Naive B cell (primary cell): ENCODE data around the gene PFKFB3. TPM values are rescaled to one million over a fixed set of nuclear protein-coding genes. Genes with fewer than 3 reads are reported as not detected.
"Not testable (repeated sequence)": the region's sequence is repeated elsewhere in the genome, so short reads cannot be mapped to it uniquely, and the experiment has no call there.

Experiments
- ATAC-seq, 2 donors: fragments of 150-1000 bp; cut with Tn5 transposase; 2 replicates each; pipeline ENCODE4 v1.10.0; 2021; ENCODE audit warnings: low read depth in 2 of 2, mild to moderate bottlenecking in 2 of 2, moderate library complexity in 2 of 2
- DNase-seq: peaks from one replicate; pipeline ENCODE4 v3.0.0; 2022
- H3K27ac Mint-ChIP-seq, 6 donors: one replicate each; pipeline ENCODE4 v1.8.0; 2020 to 2022; ENCODE audit warnings: mild to moderate bottlenecking in 6 of 6, mixed read lengths in 6 of 6, moderate library complexity in 5 of 6, inconsistent platforms in 2 of 6
- H3K27me3 Mint-ChIP-seq, 3 donors: one replicate each; pipeline ENCODE4 v1.8.0; 2021 to 2022; ENCODE audit warnings: mixed read lengths in 3 of 3, mild to moderate bottlenecking in 1 of 3
- H3K36me3 Mint-ChIP-seq, 2 donors: one replicate each; pipeline ENCODE4 v1.8.0; 2020 to 2022; ENCODE audit warnings: mixed read lengths in 2 of 2, inconsistent platforms in 1 of 2, mild to moderate bottlenecking in 1 of 2
- H3K4me1 Mint-ChIP-seq, 3 donors: one replicate each; pipeline ENCODE4 v1.8.0; 2020 to 2022; ENCODE audit warnings: mixed read lengths in 3 of 3, inconsistent platforms in 1 of 3, mild to moderate bottlenecking in 1 of 3, moderate library complexity in 1 of 3
- H3K4me3 Mint-ChIP-seq, 8 donors: one replicate each; pipeline ENCODE4 v1.8.0; 2020 to 2022; ENCODE audit warnings: mild to moderate bottlenecking in 8 of 8, mixed read lengths in 8 of 8, moderate library complexity in 8 of 8, inconsistent platforms in 2 of 8
- H3K9me3 Mint-ChIP-seq, 7 donors: one replicate each; pipeline ENCODE4 v1.8.0; 2020 to 2022; ENCODE audit warnings: mixed read lengths in 7 of 7, mild to moderate bottlenecking in 5 of 7, inconsistent platforms in 2 of 7, moderate library complexity in 1 of 7
- polyA plus RNA-seq, 6 donors: library from polyadenylated mRNA; unstranded; fragments of 300-500 nt; fragmentation: Illumina TruSeq; gene quantifications; one replicate each; pipeline ENCODE4 v1.2.3, GENCODE V29; 2021; ENCODE audit warnings: low read depth in 6 of 6

Gene PFKFB3
- polyA plus RNA-seq, 6 donors from 2014 or later, result 2.4 to 8.8 (median 3.3) TPM

GRCh38 chr10:6232225-6232807 is 29.6 kb downstream of the PFKFB3 start:
- Mint-ChIP-seq H3K4me1 (peaks cover 0 to 5% (median 4%) of the 10 kb centered on the region in 3 donors), H3K9me3 (no peaks in the 10 kb centered on the region), H3K36me3 (peaks cover 10 to 19% of the 10 kb centered on the region in 2 donors), H3K4me3 (peak overlapping the region in 1 of 8 donors; percentile 37), H3K27ac (no peak overlapping the region), H3K27me3 (no peaks in the 10 kb centered on the region)
- DNase-seq, result no peak
- ATAC-seq, result no peak

- DNase-seq (no peak), ATAC-seq (no peak)
- Mint-ChIP-seq H3K4me1 (peaks cover 0 to 5% (median 4%) of the 10 kb centered on the region in 3 donors), H3K4me3 (peak overlapping the region in 1 of 8 donors; percentile 47), H3K36me3 (peaks cover 10 to 16% of the 10 kb centered on the region in 2 donors), H3K9me3 (no peaks in the 10 kb centered on the region), H3K27ac (peak overlapping the region in 1 of 6 donors; percentile 76), H3K27me3 (no peaks in the 10 kb centered on the region)
These were observed 30.4 kb downstream of the PFKFB3 start for GRCh38 chr10:6232846-6233724.

- H3K4me3 Mint-ChIP-seq, result no peak overlapping the region
- ATAC-seq (no peak), DNase-seq (no peak)
- peaks cover 0 to 3% (median 0%) of the 10 kb centered on the region in 7 donors for H3K9me3 Mint-ChIP-seq
- no peaks in the 10 kb centered on the region for H3K27me3 Mint-ChIP-seq
- H3K4me1 Mint-ChIP-seq, result peaks cover 0 to 5% (median 4%) of the 10 kb centered on the region in 3 donors
- peaks cover 10 to 12% of the 10 kb centered on the region in 2 donors for H3K36me3 Mint-ChIP-seq
- H3K27ac Mint-ChIP-seq, result no peak overlapping the region
These were observed 31.1 kb downstream of the PFKFB3 start for GRCh38 chr10:6233725-6234277.

- ATAC-seq (no peak), DNase-seq (no peak)
- H3K27ac Mint-ChIP-seq, result no peak overlapping the region
- peaks cover 0 to 5% (median 4%) of the 10 kb centered on the region in 3 donors for H3K4me1 Mint-ChIP-seq
- no peaks in the 10 kb centered on the region for H3K27me3 Mint-ChIP-seq
- H3K36me3 Mint-ChIP-seq, result peaks cover 10 to 12% of the 10 kb centered on the region in 2 donors
- H3K9me3 Mint-ChIP-seq, result peaks cover 0 to 5% (median 0%) of the 10 kb centered on the region in 7 donors
- peak overlapping the region in 1 of 8 donors; percentile 2 for H3K4me3 Mint-ChIP-seq
These were observed 31.6 kb downstream of the PFKFB3 start for GRCh38 chr10:6234371-6234770.

- ATAC-seq, result no peak
- DNase-seq, result no peak
- no peak overlapping the region for H3K27ac Mint-ChIP-seq
- no peak overlapping the region for H3K4me3 Mint-ChIP-seq
- peaks cover 5 to 13% of the 10 kb centered on the region in 2 donors for H3K36me3 Mint-ChIP-seq
- H3K27me3 Mint-ChIP-seq, result no peaks in the 10 kb centered on the region
- H3K4me1 Mint-ChIP-seq, result peaks cover 0 to 5% (median 4%) of the 10 kb centered on the region in 3 donors
- H3K9me3 Mint-ChIP-seq, result peaks cover 0 to 5% (median 0%) of the 10 kb centered on the region in 7 donors
These were observed 33.8 kb downstream of the PFKFB3 start for GRCh38 chr10:6236349-6237198.

- Mint-ChIP-seq H3K36me3 (peaks cover 5 to 13% of the 10 kb centered on the region in 2 donors), H3K4me1 (peaks cover 0 to 5% (median 4%) of the 10 kb centered on the region in 3 donors), H3K4me3 (no peak overlapping the region), H3K27me3 (no peaks in the 10 kb centered on the region), H3K27ac (no peak overlapping the region), H3K9me3 (peaks cover 0 to 5% (median 0%) of the 10 kb centered on the region in 7 donors)
- ATAC-seq, result no peak
- DNase-seq, result no peak
These were observed 34.4 kb downstream of the PFKFB3 start for GRCh38 chr10:6237199-6237530.

GRCh38 chr10:6238587-6239212 is 36.0 kb downstream of the PFKFB3 start:
- ATAC-seq, DNase-seq, H3K4me3 Mint-ChIP-seq, H3K4me1 Mint-ChIP-seq, H3K27me3 Mint-ChIP-seq, H3K27ac Mint-ChIP-seq, H3K9me3 Mint-ChIP-seq: not testable (repeated sequence)
- peaks cover 5 to 12% of the 10 kb centered on the region in 2 donors for H3K36me3 Mint-ChIP-seq

GRCh38 chr10:6239213-6239991 is 36.7 kb downstream of the PFKFB3 start:
- Mint-ChIP-seq H3K4me3 (no peak overlapping the region), H3K9me3 (peaks cover 0 to 5% (median 0%) of the 10 kb centered on the region in 7 donors), H3K36me3 (peaks cover 5 to 7% of the 10 kb centered on the region in 2 donors), H3K27me3 (no peaks in the 10 kb centered on the region), H3K27ac (peak overlapping the region in 1 of 6 donors; percentile 29), H3K4me1 (peaks cover 0 to 5% (median 4%) of the 10 kb centered on the region in 3 donors)
- ATAC-seq, result no peak
- no peak for DNase-seq

- Mint-ChIP-seq H3K4me1 (peaks cover 0 to 5% (median 4%) of the 10 kb centered on the region in 3 donors), H3K4me3 (no peak overlapping the region), H3K36me3 (peaks cover 5 to 6% of the 10 kb centered on the region in 2 donors), H3K27me3 (no peaks in the 10 kb centered on the region), H3K9me3 (peaks cover 0 to 5% (median 0%) of the 10 kb centered on the region in 7 donors), H3K27ac (no peak overlapping the region)
- no peak for DNase-seq
- no peak for ATAC-seq
These were observed 37.5 kb downstream of the PFKFB3 start for GRCh38 chr10:6240254-6240653.

GRCh38 chr10:6242089-6242488 is 39.4 kb downstream of the PFKFB3 start:
- no peak for ATAC-seq
- no peak overlapping the region for H3K27ac Mint-ChIP-seq
- DNase-seq, result no peak
- H3K27me3 Mint-ChIP-seq, result no peaks in the 10 kb centered on the region
- H3K36me3 Mint-ChIP-seq, result peaks cover 2 to 3% of the 10 kb centered on the region in 2 donors
- no peak overlapping the region for H3K4me3 Mint-ChIP-seq
- peaks cover 0 to 5% (median 0%) of the 10 kb centered on the region in 7 donors for H3K9me3 Mint-ChIP-seq
- peaks cover 0 to 2% (median 2%) of the 10 kb centered on the region in 3 donors for H3K4me1 Mint-ChIP-seq

GRCh38 chr10:6244510-6244909 is 41.8 kb downstream of the PFKFB3 start:
- Mint-ChIP-seq H3K27ac (no peak overlapping the region), H3K4me3 (no peak overlapping the region), H3K36me3 (peaks cover 0 to 3% of the 10 kb centered on the region in 2 donors), H3K9me3 (no peaks in the 10 kb centered on the region), H3K27me3 (no peaks in the 10 kb centered on the region), H3K4me1 (no peaks in the 10 kb centered on the region)
- ATAC-seq (no peak), DNase-seq (no peak)
